ENCODE data around the gene TBC1D22A. TPM values are rescaled to one million over a fixed set of nuclear protein-coding genes. Genes with fewer than 3 reads are reported as not detected.

TBC1D22A gene
- total RNA-seq, 1 experiment from 2014 or later = 32.6 TPM

- H3K27me3 ChIP-seq (replicated peaks; ENCODE audit: control insufficient read depth, insufficient read depth, low read length) = no peaks in the 10 kb centered on the region
- peak overlapping the region; percentile 66 for H3K4me3 Mint-ChIP-seq (ENCODE audit: unreplicated experiment)
- ChIA-PET POLR2A (interaction anchor here (0.5 to 0.6 kb wide), 2 partner anchors 52 to 341 kb away, joined by 3 to 4 read pairs; no protein-coding TSS in a partner anchor), CTCF (no interaction called here)
- H3K4me1 Mint-ChIP-seq (ENCODE audit: low read depth, unreplicated experiment) = peaks cover 42% of the 10 kb centered on the region
- H3K9me3 ChIP-seq = no peaks in the 10 kb centered on the region
- BruUV-seq (replicated peaks) = no TSS peak
- H3K27ac Mint-ChIP-seq (ENCODE audit: unreplicated experiment) = peak overlapping the region; percentile 94
- DNase-seq = peak; percentile 88 to 91
- H3K36me3 Mint-ChIP-seq (ENCODE audit: insufficient read depth, unreplicated experiment) = peaks cover 29% of the 10 kb centered on the region
- H3K36me3 ChIP-seq (ENCODE audit: control insufficient read depth, insufficient read depth, low read length) = peaks cover 2% of the 10 kb centered on the region; the same call in 1 of the 2 replicates
- H3K9me3 Mint-ChIP-seq (ENCODE audit: unreplicated experiment) = peaks cover 15% of the 10 kb centered on the region
- intact Hi-C loops (cut with micrococcal nuclease; ENCODE audit: unreplicated experiment) = loop anchor here (1.0 kb wide), 2 partner anchors 9 to 167 kb away; no protein-coding TSS in a partner anchor
- peak overlapping the region; percentile 27; the same call in 1 of the 2 replicates for H3K4me3 ChIP-seq (ENCODE audit: low read depth, low read length)
- TF ChIP-seq, protein P1, sequence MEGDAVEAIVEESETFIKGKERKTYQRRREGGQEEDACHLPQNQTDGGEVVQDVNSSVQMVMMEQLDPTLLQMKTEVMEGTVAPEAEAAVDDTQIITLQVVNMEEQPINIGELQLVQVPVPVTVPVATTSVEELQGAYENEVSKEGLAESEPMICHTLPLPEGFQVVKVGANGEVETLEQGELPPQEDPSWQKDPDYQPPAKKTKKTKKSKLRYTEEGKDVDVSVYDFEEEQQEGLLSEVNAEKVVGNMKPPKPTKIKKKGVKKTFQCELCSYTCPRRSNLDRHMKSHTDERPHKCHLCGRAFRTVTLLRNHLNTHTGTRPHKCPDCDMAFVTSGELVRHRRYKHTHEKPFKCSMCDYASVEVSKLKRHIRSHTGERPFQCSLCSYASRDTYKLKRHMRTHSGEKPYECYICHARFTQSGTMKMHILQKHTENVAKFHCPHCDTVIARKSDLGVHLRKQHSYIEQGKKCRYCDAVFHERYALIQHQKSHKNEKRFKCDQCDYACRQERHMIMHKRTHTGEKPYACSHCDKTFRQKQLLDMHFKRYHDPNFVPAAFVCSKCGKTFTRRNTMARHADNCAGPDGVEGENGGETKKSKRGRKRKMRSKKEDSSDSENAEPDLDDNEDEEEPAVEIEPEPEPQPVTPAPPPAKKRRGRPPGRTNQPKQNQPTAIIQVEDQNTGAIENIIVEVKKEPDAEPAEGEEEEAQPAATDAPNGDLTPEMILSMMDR (IDR thresholded peaks at IDR 0.05; ENCODE audit: insufficient read depth in 1 of 2, low read depth in 1 of 2, low read length in 1 of 2, severe bottlenecking in 1 of 2, unreplicated experiment in 1 of 2) = no peak
- peaks cover 56% of the 10 kb centered on the region for H3K4me1 ChIP-seq
- H3K27me3 Mint-ChIP-seq (ENCODE audit: insufficient read depth, unreplicated experiment) = no peaks in the 10 kb centered on the region
Measured at GRCh38 chr22:47102648-47103047, 340.2 kb downstream of the TBC1D22A start.

GRCh38 chr22:47105085-47105484 is 342.6 kb downstream of the TBC1D22A start:
- ChIA-PET CTCF (no interaction called here), POLR2A (no interaction called here)
- Mint-ChIP-seq H3K36me3 (ENCODE audit: insufficient read depth, unreplicated experiment) (peaks cover 21% of the 10 kb centered on the region), H3K4me3 (ENCODE audit: unreplicated experiment) (no peak overlapping the region), H3K4me1 (ENCODE audit: low read depth, unreplicated experiment) (peaks cover 39% of the 10 kb centered on the region), H3K9me3 (ENCODE audit: unreplicated experiment) (peaks cover 15% of the 10 kb centered on the region), H3K27me3 (ENCODE audit: insufficient read depth, unreplicated experiment) (no peaks in the 10 kb centered on the region), H3K27ac (ENCODE audit: unreplicated experiment) (peak overlapping the region; percentile 65)
- no peaks in the 10 kb centered on the region for H3K27me3 ChIP-seq (replicated peaks; ENCODE audit: control insufficient read depth, insufficient read depth, low read length)
- no TSS peak for BruUV-seq (replicated peaks)
- H3K9me3 ChIP-seq = no peaks in the 10 kb centered on the region
- no peak overlapping the region for H3K4me3 ChIP-seq (ENCODE audit: low read depth, low read length)
- TF ChIP-seq, protein P1 (IDR thresholded peaks at IDR 0.05; ENCODE audit: insufficient read depth in 1 of 2, low read depth in 1 of 2, low read length in 1 of 2, severe bottlenecking in 1 of 2, unreplicated experiment in 1 of 2) = no peak
- peaks cover 56% of the 10 kb centered on the region for H3K4me1 ChIP-seq
- H3K36me3 ChIP-seq (ENCODE audit: control insufficient read depth, insufficient read depth, low read length) = no peaks in the 10 kb centered on the region
- DNase-seq = no peak
- intact Hi-C loops (cut with micrococcal nuclease; ENCODE audit: unreplicated experiment) = no loop called here

- peak overlapping the region; percentile 32 for H3K27ac Mint-ChIP-seq (ENCODE audit: unreplicated experiment)
- intact Hi-C loops (cut with micrococcal nuclease; ENCODE audit: unreplicated experiment) = no loop called here
- TF ChIP-seq, protein P1 (IDR thresholded peaks at IDR 0.05; ENCODE audit: insufficient read depth in 1 of 2, low read depth in 1 of 2, low read length in 1 of 2, severe bottlenecking in 1 of 2, unreplicated experiment in 1 of 2) = no peak
- peaks cover 31% of the 10 kb centered on the region for H3K4me1 Mint-ChIP-seq (ENCODE audit: low read depth, unreplicated experiment)
- no TSS peak for BruUV-seq (replicated peaks)
- peaks cover 20% of the 10 kb centered on the region for H3K36me3 Mint-ChIP-seq (ENCODE audit: insufficient read depth, unreplicated experiment)
- H3K36me3 ChIP-seq (ENCODE audit: control insufficient read depth, insufficient read depth, low read length) = no peaks in the 10 kb centered on the region
- CTCF ChIA-PET = no interaction called here
- no peaks in the 10 kb centered on the region for H3K27me3 ChIP-seq (replicated peaks; ENCODE audit: control insufficient read depth, insufficient read depth, low read length)
- POLR2A ChIA-PET = no interaction called here
- H3K4me1 ChIP-seq = peaks cover 53% of the 10 kb centered on the region
- H3K9me3 ChIP-seq = no peaks in the 10 kb centered on the region
- no peak overlapping the region for H3K4me3 Mint-ChIP-seq (ENCODE audit: unreplicated experiment)
- no peaks in the 10 kb centered on the region for H3K27me3 Mint-ChIP-seq (ENCODE audit: insufficient read depth, unreplicated experiment)
- peaks cover 15% of the 10 kb centered on the region for H3K9me3 Mint-ChIP-seq (ENCODE audit: unreplicated experiment)
- no peak overlapping the region for H3K4me3 ChIP-seq (ENCODE audit: low read depth, low read length)
- DNase-seq = no peak
Measured at GRCh38 chr22:47106806-47107205, 344.4 kb downstream of the TBC1D22A start.
